ENCODE results near the gene NKX3-2.
"Not testable (repeated sequence)": the region's sequence is repeated elsewhere in the genome, so short reads cannot be mapped to it uniquely, and the experiment has no call there.

Gene NKX3-2

DNA sequence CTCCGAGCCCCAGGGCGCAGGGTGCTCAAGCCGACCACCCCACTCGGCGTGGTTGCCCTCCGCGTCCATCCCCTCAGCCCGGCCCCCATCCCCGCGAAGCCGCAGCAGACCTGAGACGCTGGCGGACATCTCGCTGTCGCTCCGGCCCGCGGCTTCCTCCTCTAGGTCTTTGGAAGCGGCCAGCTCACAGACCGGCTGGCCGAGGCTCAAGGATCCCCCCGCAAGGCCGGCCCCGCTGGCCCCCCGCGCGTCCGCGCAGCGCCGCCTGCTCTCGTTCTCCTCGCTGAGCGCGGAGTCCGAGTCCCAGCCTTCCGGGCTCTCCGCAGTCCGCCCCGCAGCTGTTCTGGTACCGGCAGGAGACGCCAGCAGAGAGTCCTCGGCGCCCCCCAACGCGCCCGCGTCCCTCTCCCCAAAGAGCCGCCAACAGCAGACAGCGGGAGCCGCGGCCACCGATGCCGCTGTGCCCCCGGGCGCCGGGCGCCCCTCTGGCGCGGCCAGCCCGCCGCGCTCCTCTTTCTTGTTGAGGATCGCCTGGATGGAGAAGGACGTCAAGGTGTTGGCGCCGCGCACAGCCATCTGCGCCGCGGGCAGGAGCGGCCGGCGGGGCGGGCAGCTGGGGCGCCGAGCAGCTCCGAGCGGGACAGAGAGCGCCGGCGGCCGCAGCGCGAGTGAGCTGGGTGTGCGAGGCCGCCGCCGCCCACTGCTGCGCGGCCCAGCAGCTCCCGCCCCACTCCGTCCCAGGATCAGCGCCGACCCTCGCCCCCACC, at the start of gene NKX3-2:
Gene NKX3-2, minus strand, starts transcription at position 670 of the 767 bp plus-strand sequence. Its CDS starts 94 bp downstream, at position 576.
- DNase-seq = peak; percentile 59

DNA sequence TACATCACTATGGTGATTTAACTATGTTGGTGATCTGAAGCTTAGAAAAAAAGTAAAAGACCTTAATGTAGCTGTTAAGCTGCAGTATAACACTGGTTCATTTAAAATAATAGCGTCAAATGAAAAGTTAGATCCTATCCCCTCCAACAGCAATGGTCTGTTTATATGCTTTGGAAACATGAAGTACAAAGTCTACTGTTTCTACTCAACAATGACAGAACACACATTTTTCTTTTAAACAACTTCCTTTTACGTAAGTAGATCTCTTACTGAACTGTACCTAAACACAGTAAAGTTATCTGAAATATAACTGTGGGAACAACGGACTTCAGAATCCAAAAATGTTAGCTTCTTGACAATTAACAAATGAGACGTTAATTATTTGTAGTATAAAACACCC, 47.9 kb upstream of the NKX3-2 start:
- DNase-seq = no peak

DNA sequence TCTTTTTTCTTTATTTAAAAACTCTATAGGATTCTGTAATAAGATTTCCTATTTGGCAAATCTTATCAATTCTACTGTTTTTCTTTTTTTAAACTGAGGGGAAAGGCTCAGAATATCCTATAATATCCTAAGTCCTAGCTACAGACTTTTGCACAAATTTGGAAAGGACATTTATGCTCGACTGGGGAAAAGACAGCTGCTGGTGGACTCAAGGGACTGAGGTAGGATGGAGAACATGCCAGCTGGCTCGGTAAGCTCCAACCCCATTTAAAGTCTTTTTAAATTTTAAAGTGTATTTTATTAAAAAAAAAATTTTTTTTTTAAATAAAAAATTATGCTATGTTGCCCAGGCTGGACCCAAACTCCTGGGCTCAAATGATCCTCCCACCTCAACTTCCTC, 46.5 kb upstream of the NKX3-2 start:
- DNase-seq = no peak

DNA sequence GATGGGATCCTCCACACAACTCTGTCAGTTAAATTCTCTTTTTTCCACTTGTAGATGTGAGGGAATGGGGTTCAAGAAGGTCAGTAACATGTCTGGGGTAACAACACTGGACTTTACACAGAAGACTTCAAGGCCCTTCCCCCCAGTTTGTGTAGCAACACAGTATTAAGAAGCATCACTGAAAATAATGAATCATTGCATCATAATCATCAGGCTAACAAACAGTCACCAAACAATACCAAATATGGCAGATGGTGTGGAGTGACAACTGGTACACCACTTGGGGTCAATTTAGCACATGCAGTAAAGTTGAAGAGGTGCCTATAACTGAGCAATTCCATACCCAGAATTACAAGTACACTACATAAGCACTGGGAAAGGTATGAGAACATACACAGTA, 44.6 kb upstream of the NKX3-2 start:
- no peak for DNase-seq

DNA sequence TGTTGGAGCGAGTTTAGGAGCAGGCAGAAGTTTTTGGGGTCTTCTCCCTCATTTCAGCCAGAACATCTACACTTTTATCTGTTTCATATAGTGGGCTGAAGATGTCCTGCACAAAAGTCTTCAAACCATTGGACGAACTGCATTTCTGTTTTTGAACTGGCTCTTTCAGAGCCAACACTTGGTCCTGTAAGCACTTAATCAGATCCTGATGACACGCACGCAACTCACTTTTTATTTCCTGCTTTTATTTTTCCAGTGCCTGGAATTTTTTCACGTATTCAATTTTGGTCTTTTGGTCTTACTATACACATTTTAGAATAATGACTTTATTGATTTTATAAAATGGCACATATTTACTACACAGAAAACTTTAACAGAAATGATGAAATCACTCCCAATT, 40.2 kb upstream of the NKX3-2 start:
- DNase-seq = no peak

DNA sequence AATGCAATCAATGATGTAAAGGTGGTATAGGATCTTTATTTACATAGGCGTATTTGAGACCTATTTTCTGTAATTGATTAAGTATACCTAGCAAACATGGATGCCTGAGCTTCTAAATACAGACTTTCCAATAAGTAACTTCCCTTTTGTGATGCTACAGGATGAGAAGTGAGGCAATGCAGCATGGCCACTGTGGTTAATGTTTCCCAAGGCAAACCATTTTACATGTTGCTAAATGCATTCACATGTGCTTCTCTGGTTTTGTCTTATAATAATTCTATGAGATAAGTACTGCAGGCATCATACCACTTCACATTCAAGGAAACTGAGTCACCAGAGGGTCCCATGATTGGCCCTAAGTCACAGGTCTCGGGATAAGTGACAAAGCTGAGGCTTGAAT, 35.7 kb upstream of the NKX3-2 start:
- no peak for DNase-seq

DNA sequence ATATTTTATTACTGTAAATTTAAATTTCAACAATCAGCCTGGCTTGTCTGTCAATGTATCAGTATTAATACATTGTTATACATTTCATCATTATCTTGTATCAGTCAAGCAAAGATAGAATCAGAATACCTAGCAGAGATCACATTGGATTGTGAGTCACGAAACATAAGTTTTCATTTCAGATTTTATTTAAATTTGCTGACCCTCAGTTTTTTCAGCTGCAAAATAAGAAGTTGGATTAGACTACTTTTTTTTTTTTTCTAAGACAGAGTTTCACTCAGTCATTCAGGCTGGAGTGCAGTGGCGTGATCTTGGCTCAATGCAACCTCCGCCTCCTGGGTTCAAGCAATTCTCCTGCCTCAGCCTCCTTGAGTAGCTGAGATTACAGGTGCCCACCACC, 33.4 kb upstream of the NKX3-2 start:
- no peak for DNase-seq

DNA sequence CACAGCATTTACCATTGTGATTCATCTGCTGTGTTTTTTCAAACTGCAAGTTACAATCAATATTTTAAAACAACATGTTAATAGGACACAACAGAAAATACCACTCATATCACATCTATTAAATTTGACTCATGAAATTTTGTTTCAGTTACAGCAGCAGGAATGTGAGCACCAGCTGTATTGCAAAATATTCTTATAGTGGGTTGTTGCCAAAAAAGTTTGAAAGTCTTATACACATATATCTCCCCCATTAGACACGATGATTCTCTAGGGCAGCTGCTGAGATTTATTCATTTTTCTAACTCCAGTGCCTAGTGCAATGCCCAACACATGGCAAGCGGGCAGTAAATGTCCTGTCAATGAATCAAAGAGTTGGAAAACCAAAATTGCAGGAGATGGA, 26.6 kb upstream of the NKX3-2 start:
- no peak for DNase-seq

DNA sequence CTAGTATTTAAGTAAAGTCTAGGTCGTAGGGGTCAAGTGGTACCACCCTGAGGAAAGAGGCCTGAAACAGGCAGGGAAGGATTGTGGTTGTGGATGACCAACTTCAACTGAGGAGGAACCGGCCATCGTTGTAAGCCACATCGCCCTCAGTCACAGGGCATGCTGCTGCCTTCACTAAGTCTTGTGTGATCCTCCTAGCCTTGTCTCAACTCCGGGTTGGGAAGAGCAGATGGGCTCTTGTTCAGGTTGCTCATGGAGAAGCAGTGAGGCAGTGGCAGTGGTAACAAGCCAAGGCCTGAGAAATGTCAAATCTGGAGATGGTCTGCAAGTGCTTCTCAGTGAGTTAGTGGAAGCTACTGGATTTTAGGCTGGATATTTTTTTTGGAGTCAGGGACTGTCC, 22.8 kb upstream of the NKX3-2 start:
- no peak for DNase-seq

DNA sequence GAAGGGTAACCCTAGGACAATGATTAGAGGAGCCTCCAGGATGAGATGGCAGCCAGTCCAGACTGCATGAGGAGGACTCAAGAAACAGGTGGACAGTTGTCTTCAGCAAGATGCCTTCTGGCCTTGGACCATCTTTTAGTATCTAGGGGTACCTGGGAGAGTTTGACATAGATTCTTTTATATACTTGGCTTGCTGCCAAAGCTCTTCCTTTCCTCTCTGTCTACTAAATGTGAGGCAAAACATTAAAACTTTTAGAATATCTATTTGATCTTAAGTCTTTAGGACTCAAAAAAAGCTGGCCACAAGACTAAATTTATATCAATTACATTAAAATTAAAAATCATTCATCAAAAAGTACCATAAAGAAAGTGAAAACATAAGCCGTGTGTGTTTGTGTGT, 18.6 kb upstream of the NKX3-2 start:
- no peak for DNase-seq

DNA sequence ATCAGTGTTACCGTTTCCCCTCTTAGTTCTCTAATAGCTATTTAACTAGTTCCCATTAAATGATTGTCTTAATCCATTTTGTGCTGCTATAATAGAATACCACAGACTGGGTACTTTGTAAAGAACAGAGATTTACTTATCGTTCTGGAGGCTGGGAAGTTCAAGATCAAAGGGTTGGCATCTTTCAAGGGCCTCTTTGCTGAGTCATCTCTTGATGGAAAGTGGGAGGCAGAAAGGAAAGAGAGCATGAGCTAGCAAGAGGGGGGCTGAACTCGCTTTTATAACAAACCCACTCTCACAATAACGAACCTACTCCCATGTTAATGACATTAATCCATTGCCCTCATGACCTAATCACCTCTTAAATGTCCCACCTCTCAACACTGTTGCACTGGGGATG, 17.4 kb upstream of the NKX3-2 start:
- DNase-seq = no peak

DNA sequence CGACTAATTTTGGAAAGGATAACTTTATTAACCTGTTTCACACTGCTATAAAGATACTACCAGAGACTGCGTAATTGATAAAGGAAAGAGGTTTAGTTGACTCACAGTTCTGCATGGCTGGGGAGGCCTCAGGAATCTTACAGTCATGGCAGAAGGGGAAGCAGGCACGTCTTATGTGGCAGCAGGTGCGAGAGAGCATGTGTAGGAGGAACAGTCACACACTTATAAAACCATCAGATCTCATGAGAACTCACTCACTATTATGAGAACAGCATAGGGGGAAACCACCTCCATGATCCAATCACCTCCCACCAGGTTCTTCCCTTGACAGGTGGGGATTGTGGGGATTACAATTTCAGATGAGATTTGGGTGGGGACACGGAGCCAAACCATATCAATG, 15.8 kb upstream of the NKX3-2 start:
- DNase-seq = not testable (repeated sequence)

DNA sequence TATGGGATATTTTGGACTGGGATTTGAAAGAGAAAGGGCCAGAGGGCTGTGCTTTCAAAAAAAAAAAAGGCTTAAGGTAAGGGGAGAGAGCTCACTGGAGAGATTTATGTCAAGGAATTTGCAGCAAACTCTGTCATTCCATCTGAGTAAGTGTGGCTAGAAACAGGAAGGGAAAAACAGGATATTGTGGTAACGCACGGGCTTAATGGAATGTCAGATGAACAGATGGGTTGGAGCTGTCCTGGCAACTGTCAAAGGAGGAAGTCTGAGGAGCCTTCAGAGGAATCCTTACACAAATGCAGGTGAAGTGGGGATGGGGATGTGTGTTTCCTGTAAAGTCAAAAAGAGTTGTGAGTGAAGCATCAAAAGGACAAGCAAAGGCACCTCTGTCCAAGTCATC, 15.1 kb upstream of the NKX3-2 start:
- no peak for DNase-seq

DNA sequence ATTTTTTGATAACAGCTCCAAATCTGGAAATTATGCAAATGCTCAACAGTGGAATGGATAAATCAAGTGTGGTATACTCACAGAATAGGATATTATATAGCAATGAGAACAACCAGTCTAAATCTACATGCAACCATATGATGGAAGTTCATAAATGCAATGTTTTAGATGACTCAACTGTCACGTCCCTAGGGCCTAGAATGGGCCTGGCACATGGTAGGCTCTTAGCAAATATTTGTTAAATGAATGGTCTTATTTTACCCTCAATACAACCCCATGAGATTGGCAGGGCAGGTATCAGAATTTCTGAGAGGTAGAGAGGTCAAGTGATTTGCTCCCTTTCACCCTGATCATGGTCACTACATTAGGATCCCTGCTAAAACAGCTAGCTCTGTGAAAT, 14.6 kb upstream of the NKX3-2 start:
- no peak for DNase-seq

DNA sequence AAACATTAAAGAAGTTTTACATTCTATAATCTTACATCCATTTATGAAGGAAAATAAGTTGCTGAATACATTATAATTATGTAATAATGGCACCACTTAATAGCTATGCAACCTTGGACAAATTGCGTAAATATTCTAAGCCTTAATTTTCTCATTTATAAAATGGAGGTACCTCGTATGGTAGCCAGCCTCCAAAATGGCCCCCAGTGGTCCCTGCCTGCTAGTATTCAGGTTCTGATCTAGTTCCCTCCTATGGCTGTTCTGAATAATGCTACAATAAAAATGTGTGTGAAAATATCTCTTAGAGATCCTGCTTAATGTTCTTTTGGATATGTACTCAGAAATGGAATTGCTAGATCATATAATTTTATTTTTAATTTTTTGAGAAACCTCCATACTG, 11.0 kb upstream of the NKX3-2 start:
- DNase-seq = no peak

DNA sequence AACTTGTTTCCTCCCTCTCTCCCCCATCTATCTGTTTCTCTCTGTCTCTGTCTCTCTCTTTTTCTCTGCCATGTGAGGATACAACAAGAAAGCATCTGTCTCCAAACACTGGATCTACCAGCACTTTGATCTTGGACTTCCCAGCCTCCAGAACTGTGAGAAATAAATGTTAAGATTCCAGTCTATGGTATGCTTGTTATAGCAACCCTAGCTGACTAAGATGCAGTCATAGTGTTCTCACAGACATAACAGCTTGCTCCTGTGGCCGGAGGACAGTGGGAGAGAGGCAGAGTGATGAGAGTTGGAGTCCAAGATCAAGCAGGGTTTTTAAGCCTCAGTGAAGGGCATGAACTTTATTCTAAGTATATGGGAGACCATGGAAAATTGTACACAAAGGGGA, 8.8 kb upstream of the NKX3-2 start:
- no peak for DNase-seq

DNA sequence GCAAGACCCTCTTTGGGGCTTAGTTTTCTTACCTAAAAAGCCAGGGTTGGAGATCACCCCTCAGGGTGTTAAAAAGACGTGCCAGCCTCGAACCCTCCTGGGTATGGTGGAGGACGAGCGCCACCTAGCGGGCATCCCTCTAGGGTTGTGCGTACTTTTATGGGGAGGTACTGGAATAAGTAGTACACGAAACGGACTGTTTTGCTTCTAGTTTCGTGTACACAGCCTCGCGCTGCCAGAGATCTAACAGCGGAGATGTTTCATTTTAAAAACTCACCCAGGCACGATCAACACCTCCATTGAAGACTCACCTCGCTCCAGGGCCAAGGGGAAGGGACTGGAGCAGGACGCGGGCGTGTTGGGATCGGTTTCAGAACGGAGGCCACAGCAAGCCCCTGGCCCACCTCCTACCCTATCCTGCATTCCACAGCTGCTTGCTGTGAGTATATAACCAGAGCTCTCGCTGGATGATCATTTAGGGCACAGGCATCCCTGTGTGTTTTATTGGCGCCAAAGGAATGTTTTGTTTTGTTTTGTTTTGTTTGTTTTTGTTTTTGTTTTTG, 4.8 kb upstream of the NKX3-2 start:
- peak; percentile 79 for DNase-seq

DNA sequence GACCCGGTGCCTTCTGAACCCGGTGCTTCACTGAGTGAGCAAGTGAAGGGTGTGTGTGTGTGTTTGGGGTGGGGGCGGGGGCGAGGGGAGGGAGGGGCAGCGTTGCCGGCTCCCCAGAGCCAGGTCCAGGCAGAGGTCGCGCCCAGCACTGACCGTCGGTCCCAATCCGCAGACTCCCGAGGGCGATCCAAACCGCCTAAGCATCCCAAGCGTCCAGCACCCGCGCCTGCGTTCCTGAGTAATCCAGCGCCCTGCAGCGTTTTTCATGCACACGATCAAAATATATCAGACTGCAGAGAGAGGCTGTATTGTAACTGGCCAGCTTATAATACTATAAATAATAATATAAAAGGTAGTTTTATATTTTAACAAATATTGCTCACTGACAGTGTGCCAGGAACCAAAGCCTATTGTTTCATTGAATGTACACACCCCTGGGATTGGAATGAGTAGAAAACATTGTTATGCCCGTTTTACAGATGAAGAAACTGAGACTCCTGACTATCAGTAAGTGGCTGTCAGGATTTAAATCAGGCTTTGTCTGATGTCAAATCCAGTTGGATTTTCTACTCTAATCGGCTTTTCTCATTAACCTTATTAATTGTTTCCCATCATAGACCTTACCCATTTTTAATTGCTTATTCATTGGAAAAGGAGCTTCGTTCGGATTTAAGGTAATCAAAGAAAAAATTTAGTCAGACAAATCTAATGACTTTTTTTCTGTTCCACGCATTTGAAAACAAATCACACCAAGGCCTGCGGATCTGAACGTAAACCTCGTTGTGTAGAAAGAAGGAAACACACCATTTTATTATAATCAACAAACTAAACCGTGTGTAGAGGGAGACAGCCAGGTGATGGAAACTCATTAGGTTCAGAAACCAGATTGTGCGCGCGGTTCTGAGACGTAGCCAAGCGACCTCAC, 4.0 kb upstream of the NKX3-2 start:
- DNase-seq = peak; percentile 54

DNA sequence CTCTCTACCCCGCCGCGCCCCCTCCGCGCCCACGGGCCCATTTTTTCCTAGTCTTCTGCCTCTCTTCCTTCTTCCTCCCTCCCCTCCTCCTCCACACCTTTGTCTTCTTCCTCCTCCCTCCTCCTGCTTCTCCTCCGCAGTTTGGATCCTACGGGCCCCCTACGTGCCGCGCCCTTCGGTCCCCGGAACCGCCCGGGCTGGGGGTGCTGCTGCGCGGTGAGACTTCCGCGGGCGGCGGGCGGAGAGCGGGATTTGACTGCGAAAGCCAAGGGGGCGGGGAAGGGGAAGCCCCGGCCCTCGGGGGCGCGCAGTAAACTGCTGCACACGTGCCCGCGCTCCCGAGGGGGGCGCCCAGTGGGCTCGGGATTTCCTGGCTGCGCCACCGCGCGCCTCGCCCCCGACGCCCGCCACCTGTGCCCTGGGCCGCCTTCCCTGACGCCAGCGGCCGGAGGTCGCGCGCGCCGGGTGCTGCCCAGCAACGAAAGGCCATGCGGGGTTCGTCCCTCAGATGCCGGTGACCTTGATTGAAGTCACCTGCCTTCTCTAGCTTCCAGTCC, 3.3 kb upstream of the NKX3-2 start:
- DNase-seq = peak; percentile 63

DNA sequence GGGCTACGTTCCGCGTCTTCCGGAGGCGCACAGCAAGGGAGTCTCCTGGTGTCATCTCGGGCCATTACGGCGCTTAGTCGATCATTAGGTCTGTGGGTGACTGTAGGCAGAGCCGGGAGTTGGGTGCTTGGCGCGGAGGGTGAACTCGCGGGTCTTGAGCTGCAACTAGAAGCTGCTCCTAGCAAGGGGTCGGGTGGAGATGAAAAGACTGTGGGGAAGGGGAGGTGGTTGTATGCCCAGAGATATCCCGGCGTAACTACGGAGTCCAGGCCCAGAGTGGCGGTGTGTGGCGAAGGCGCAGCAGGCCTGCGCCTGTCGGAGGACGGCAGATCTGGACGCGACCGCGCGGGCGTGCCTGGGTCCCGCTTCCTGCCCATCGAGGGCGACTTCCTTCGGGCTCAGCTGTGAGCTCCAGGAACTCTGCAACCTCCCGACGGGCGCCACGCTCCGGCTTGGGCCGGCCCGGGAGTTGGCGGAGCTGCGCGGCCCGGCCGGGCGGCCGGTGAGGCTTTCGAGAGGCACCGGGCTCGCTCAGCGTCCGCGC, 2.7 kb upstream of the NKX3-2 start:
- peak; percentile 38 for DNase-seq

DNA sequence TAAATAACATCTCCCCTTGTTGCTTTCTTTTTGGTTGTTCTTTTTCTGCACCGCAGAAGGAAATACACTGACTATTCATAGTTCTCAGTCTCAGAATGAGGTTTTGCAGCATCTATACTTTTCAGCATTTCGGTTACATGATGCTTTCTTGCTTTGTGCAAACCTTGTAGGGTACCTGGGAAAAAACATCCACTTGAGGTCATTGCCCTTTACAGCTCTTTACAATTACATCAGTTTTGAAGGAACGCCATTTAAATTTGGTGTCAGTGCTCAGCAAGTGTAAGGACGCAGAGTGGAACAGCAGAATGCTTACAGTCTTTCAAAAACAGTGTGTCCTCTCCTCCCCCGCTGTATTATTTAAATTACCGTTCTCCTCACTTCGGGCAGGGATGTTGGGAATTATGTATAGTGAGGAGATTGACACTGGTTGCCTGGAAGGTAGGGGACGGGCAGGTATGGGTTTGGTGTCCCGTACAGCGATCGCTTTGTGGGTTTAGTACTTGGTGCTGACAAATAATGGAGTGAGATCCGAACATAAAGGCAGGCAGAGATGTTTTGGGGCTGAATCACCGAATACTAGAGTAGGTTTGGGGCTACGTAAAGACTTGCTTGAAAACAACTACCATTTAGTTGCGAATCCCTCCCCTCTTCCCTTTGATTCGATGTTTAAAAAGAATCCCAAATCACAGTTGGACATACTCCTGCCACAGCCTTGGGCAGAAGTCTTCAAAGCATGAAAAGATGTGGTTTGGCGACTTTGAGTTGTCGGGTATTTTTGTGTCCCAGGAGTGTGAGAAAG, 2.0 kb upstream of the NKX3-2 start:
- no peak for DNase-seq

DNA sequence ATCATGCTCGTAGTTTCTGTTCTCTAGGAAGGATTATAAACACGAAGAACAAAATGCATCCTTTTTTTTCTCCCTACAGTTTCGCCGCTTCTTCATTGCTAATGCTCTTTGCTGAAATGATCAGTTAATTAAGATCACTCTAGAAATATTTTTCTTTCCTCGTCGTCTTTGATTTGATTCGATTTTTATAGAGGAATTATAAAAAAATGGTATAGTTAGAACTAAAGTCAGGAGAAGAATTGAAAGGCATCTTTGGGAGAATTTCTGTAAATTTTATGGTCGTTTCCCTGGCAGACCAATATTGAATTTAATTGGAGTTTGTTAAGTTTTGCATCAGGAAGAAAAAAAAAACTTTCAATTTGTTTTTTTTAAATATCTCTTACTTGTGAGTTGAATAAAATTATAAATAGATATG, 1.1 kb upstream of the NKX3-2 start:
- DNase-seq = no peak

All from NCI-H146 (cell line).